ENCODE measurements around the gene POU3F4.

The POU3F4 gene

DNA sequence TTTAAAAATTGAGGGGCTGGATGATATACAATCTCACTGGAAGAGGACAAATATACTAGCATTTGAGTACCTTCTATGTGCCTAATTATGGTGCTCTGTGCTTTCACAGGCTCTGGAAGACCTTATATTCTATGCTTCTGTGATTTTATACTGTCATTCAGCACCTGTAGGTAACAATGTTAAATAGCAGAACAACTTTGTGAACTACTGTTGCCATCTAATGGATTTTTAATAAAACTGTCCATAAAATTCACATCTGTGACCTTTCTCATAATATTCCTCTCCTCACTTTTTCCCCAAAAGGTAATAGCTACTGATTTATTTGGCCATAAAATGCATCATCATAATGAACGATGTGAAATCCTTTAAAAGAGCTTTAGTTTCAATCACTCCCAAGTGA, 21.9 kb downstream of the POU3F4 start:
- no peak overlapping the region for H3K4me3 ChIP-seq
- TF ChIP-seq, protein P1, sequence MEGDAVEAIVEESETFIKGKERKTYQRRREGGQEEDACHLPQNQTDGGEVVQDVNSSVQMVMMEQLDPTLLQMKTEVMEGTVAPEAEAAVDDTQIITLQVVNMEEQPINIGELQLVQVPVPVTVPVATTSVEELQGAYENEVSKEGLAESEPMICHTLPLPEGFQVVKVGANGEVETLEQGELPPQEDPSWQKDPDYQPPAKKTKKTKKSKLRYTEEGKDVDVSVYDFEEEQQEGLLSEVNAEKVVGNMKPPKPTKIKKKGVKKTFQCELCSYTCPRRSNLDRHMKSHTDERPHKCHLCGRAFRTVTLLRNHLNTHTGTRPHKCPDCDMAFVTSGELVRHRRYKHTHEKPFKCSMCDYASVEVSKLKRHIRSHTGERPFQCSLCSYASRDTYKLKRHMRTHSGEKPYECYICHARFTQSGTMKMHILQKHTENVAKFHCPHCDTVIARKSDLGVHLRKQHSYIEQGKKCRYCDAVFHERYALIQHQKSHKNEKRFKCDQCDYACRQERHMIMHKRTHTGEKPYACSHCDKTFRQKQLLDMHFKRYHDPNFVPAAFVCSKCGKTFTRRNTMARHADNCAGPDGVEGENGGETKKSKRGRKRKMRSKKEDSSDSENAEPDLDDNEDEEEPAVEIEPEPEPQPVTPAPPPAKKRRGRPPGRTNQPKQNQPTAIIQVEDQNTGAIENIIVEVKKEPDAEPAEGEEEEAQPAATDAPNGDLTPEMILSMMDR (IDR thresholded peaks at IDR 0.05), result no peak
- H3K27ac ChIP-seq, result no peak overlapping the region
- no peak for DNase-seq (ENCODE audit: low spot score)

DNA sequence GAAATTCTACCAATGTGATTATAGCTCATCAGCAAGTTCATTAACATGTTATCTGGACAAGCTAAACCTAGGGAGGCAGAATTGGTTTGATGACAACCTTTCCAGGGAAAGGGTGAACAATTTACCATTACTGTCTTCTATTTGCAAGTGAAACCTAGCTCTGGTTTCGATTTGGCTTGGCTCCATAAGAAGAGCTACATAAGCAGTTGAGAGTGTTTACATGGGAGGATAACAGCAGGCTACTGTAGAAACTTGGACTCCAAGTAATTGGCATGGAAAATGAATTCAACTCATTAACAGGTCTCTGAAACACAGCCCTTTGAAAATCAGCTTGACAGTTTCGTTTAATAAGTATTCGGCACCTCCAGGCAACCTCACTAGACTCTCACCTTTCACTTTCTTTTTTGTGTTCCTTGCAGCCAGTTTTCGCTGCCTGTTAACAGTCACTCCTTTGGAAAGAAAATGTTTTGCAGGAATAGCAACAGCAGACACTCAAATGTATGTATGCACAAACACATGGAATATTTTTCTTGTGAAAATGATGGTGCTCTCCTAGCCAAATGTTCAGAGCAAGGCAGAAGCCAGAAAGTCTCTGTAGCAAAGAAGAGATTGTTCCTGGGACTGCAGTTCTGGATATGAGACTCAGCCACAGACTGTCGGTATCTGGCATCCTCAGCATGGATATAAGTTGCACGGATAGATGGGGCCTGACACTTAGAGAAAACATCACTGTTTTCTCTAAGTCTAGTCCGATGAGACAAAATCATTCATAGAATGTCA, 27.5 kb downstream of the POU3F4 start:
- Histone ChIP-seq H3K27ac (no peak overlapping the region), H3K4me3 (no peak overlapping the region)
- TF ChIP-seq, protein P1 (IDR thresholded peaks at IDR 0.05), result no peak
- no peak for DNase-seq (ENCODE audit: low spot score)

Measured in coronary artery (tissue), 2 donors.